Neural progenitor cell (in vitro differentiated cells): ENCODE results near the gene AJAP1. TPM values are rescaled to one million over a fixed set of nuclear protein-coding genes. Genes with fewer than 3 reads are reported as not detected.

ENCODE experiments used
- DNase-seq: peaks from one replicate; pipeline ENCODE4 v3.0.0-alpha.2; 2016; ENCODE audit warnings: low spot score
- H2AFZ ChIP-seq: fragments of 200-600 bp; sonication (generic); replicated peaks from 2 replicates; pipeline ENCODE4 v1.6.1; 2016; ENCODE audit warnings: antibody characterized with exemption
- H3F3A ChIP-seq: fragments of 200-600 bp; sonication (generic); 2 replicates; pipeline ENCODE4 v1.6.1; 2016; ENCODE audit warnings: antibody characterized with exemption, low read depth
- H3K27ac ChIP-seq: fragments of 200-600 bp; sonication (generic); 2 replicates; pipeline ENCODE4 v1.5.1; 2016; ENCODE audit warnings: mild to moderate bottlenecking
- H3K27me3 ChIP-seq: fragments of 200-600 bp; sonication (generic); 2 replicates; pipeline ENCODE4 v1.6.1; 2016; ENCODE audit warnings: mild to moderate bottlenecking, moderate library complexity
- H3K36me3 ChIP-seq: fragments of 200-600 bp; sonication (generic); 2 replicates; pipeline ENCODE4 v1.5.1; 2016
- H3K4me1 ChIP-seq: fragments of 200-600 bp; sonication (generic); 2 replicates; pipeline ENCODE4 v1.6.1; 2016; ENCODE audit warnings: mixed run types
- H3K4me2 ChIP-seq: fragments of 200-600 bp; sonication (generic); 2 replicates; pipeline ENCODE4 v1.6.1; 2016
- H3K4me3 ChIP-seq: fragments of 200-600 bp; sonication (generic); 2 replicates; pipeline ENCODE4 v1.5.1; 2016
- H3K79me2 ChIP-seq: fragments of 200-600 bp; sonication (generic); 2 replicates; pipeline ENCODE4 v1.6.1; 2016; ENCODE audit warnings: low read depth
- H3K9ac ChIP-seq: fragments of 200-600 bp; sonication (generic); 2 replicates; pipeline ENCODE4 v1.6.1; 2016
- H3K9me3 ChIP-seq: fragments of 200-600 bp; sonication (generic); 2 replicates; pipeline ENCODE4 v1.5.1; 2016; ENCODE audit warnings: low read depth
- H4K20me1 ChIP-seq: fragments of 200-600 bp; sonication (generic); 2 replicates; pipeline ENCODE4 v1.6.1; 2016; ENCODE audit warnings: low read depth
- H3K27ac Mint-ChIP-seq: 3 replicates; pipeline ENCODE4 v1.8.0; 2021; ENCODE audit warnings: mixed read lengths
- H3K27me3 Mint-ChIP-seq: 2 replicates; pipeline ENCODE4 v1.8.0; 2022; ENCODE audit warnings: low read depth, mild to moderate bottlenecking, inconsistent platforms, moderate library complexity, mixed read lengths; ENCODE audit not compliant: insufficient read depth
- H3K36me3 Mint-ChIP-seq: 3 replicates; pipeline ENCODE4 v1.8.0; 2021; ENCODE audit warnings: mixed read lengths
- H3K4me1 Mint-ChIP-seq: 3 replicates; pipeline ENCODE4 v1.8.0; 2021; ENCODE audit warnings: mixed read lengths
- H3K4me3 Mint-ChIP-seq: 3 replicates; pipeline ENCODE4 v1.8.0; 2021; ENCODE audit warnings: mild to moderate bottlenecking, moderate library complexity, mixed read lengths
- H3K9me3 Mint-ChIP-seq: 3 replicates; pipeline ENCODE4 v1.8.0; 2020; ENCODE audit warnings: mixed read lengths
- EZH2 ChIP-seq: fragments of 200-600 bp; sonication (generic); IDR thresholded peaks from 2 replicates; pipeline ENCODE4 v1.6.1; 2017; ENCODE audit warnings: antibody characterized with exemption, mild to moderate bottlenecking, moderate library complexity
- EZH2phosphoT487 ChIP-seq: fragments of 200-600 bp; sonication (generic); IDR thresholded peaks from 2 replicates; pipeline ENCODE4 v1.6.1; 2017; ENCODE audit warnings: antibody characterized with exemption
- total RNA-seq: library from RNA; depleted of rRNA; stranded (reverse); fragments of >200 nt; gene quantifications from 2 replicates; pipeline ENCODE4 v1.2.3, GENCODE V29; 2015; ENCODE audit warnings: low replicate concordance
- TF ChIP-seq, protein P1 (sequence below): fragments of 200-600 bp; sonication (generic); IDR thresholded peaks from 2 replicates; pipeline ENCODE4 v1.5.1; 2017; ENCODE audit warnings: antibody characterized with exemption, mild to moderate bottlenecking

Gene AJAP1
- total RNA-seq, 1 donor from 2014 or later = 0.21 TPM

DNA sequence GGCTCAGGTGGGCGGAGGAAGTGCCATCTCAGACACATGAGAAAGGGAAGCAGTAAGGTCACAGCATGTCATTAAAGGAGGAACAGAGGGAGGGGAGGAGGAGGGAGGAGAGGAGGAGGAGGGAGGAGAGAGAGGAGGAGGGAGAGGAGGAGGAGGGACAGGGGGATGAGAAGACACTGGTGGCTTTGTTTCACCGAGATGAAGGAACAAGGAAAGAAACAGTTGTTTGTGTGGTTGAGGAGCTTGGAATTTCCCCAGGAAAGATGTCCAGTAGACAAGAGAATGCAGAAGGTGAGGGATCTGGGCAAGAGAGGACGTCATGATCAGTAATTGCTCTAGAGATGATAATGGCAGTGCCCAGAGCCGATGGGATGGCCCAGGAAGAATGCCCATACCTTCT, 97.7 kb downstream of the AJAP1 start:
- no peak overlapping the region for H3K4me3 ChIP-seq
- Mint-ChIP-seq H3K36me3 (peaks cover 13% of the 10 kb centered on the region), H3K4me1 (peaks cover 34% of the 10 kb centered on the region), H3K27ac (peak overlapping the region; percentile 87), H3K27me3 (peaks cover 4% of the 10 kb centered on the region), H3K9me3 (peaks cover 11% of the 10 kb centered on the region), H3K4me3 (no peak overlapping the region)
- no peak overlapping the region for H3K27ac ChIP-seq
- no peaks in the 10 kb centered on the region for H3K9me3 ChIP-seq
- no peaks in the 10 kb centered on the region for H3K36me3 ChIP-seq
- H3K27me3 ChIP-seq = no peaks in the 10 kb centered on the region
- DNase-seq = no peak
- no peak overlapping the region for H3K9ac ChIP-seq
- H3K4me1 ChIP-seq = peaks cover 22% of the 10 kb centered on the region
- H3K4me2 ChIP-seq = no peak overlapping the region
- no peak overlapping the region for H2AFZ ChIP-seq
- peaks cover 8% of the 10 kb centered on the region for H3F3A ChIP-seq
- H4K20me1 ChIP-seq = no peaks in the 10 kb centered on the region
- H3K79me2 ChIP-seq = no peaks in the 10 kb centered on the region
- no peak for TF ChIP-seq EZH2phosphoT487
- TF ChIP-seq EZH2 = no peak
- TF ChIP-seq, protein P1, sequence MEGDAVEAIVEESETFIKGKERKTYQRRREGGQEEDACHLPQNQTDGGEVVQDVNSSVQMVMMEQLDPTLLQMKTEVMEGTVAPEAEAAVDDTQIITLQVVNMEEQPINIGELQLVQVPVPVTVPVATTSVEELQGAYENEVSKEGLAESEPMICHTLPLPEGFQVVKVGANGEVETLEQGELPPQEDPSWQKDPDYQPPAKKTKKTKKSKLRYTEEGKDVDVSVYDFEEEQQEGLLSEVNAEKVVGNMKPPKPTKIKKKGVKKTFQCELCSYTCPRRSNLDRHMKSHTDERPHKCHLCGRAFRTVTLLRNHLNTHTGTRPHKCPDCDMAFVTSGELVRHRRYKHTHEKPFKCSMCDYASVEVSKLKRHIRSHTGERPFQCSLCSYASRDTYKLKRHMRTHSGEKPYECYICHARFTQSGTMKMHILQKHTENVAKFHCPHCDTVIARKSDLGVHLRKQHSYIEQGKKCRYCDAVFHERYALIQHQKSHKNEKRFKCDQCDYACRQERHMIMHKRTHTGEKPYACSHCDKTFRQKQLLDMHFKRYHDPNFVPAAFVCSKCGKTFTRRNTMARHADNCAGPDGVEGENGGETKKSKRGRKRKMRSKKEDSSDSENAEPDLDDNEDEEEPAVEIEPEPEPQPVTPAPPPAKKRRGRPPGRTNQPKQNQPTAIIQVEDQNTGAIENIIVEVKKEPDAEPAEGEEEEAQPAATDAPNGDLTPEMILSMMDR = no peak

DNA sequence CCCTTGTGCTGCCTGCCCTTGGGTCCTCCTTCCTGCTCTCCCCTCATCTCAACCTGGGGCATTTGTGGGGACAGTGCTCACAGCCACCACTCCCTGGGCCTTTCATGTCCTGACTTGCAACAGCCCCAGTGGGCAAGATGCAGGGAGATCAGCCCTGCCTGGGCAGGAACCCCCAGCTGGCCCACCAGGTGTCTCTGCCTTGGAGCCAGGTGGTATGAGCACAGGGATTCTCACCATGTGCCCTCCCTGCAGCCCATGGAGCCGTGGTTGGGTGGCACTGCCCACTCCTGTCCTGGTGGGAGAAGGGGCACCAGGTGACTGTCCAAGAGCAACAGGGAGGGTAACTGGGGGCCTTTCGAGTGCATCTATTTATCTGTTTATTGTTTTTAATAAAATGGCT, 100.4 kb downstream of the AJAP1 start:
- Mint-ChIP-seq H3K4me1 (peaks cover 33% of the 10 kb centered on the region), H3K27me3 (peaks cover 6% of the 10 kb centered on the region), H3K4me3 (no peak overlapping the region), H3K9me3 (peaks cover 20% of the 10 kb centered on the region), H3K36me3 (peaks cover 20% of the 10 kb centered on the region), H3K27ac (no peak overlapping the region)
- H4K20me1 ChIP-seq = no peaks in the 10 kb centered on the region
- no peak for DNase-seq
- peaks cover 24% of the 10 kb centered on the region for H3K4me1 ChIP-seq
- no peak overlapping the region for H3K4me3 ChIP-seq
- no peaks in the 10 kb centered on the region for H3K79me2 ChIP-seq
- no peak overlapping the region for H3K27ac ChIP-seq
- TF ChIP-seq, protein P1 = no peak
- TF ChIP-seq EZH2phosphoT487 (no peak), EZH2 (no peak)
- H3F3A ChIP-seq = peaks cover 8% of the 10 kb centered on the region
- H3K9ac ChIP-seq = no peak overlapping the region
- H2AFZ ChIP-seq = no peak overlapping the region
- H3K4me2 ChIP-seq = peak overlapping the region; percentile 64
- H3K27me3 ChIP-seq = peaks cover 8% of the 10 kb centered on the region
- H3K36me3 ChIP-seq = no peaks in the 10 kb centered on the region
- H3K9me3 ChIP-seq = no peaks in the 10 kb centered on the region

DNA sequence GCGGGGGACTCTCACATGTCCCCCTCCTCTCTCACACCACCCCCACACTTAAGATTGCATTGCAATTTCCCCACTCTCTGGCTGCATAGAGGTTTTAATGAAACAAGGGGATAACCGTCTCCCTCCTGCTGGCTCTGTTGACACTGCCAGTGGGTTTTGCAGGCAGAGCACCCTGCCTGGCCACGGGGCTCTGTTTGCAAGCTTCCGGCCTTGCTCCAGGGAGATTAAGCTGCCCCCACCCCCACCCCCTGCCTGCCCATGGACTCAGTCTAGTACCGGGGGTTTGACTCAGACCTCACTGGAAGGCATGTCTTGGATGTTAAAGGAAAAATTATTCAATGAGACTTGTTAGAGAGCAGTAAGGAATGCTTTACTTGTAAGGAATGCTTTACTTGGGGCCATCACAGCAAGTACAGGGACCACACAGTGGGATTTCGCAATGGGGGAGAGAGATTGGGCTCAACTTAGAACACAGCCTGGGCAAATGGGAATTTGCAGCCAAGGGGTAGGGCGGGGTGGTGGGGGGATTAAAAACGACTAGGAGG, 101.0 kb downstream of the AJAP1 start:
- Histone ChIP-seq H3K36me3 (no peaks in the 10 kb centered on the region), H3K79me2 (no peaks in the 10 kb centered on the region), H3K4me3 (no peak overlapping the region), H3K9me3 (no peaks in the 10 kb centered on the region), H3K27me3 (peaks cover 8% of the 10 kb centered on the region), H3F3A (peaks cover 8% of the 10 kb centered on the region), H3K4me2 (peak overlapping the region; percentile 64), H4K20me1 (no peaks in the 10 kb centered on the region), H3K27ac (no peak overlapping the region), H3K4me1 (peaks cover 24% of the 10 kb centered on the region), H2AFZ (no peak overlapping the region), H3K9ac (no peak overlapping the region)
- H3K27me3 Mint-ChIP-seq = peaks cover 6% of the 10 kb centered on the region
- peak; percentile 67 for DNase-seq
- peaks cover 20% of the 10 kb centered on the region for H3K36me3 Mint-ChIP-seq
- H3K4me3 Mint-ChIP-seq = peak overlapping the region; percentile 1
- H3K27ac Mint-ChIP-seq = peak overlapping the region; percentile 46
- H3K9me3 Mint-ChIP-seq = peaks cover 20% of the 10 kb centered on the region
- TF ChIP-seq EZH2 (no peak), EZH2phosphoT487 (no peak)
- TF ChIP-seq, protein P1 = no peak
- peaks cover 30% of the 10 kb centered on the region for H3K4me1 Mint-ChIP-seq
